GM10266 (cell line): ENCODE results near the gene PLEKHN1.
"Not testable (repeated sequence)": the region's sequence is repeated elsewhere in the genome, so short reads cannot be mapped to it uniquely, and the experiment has no call there.

Experiments used
- DNase-seq: peaks from one replicate; pipeline ENCODE4 v3.0.0; 2012; ENCODE audit errors: extremely low spot score
- TF ChIP-seq, protein P1 (sequence below): IDR thresholded peaks from 2 replicates; pipeline ENCODE4 v1.5.1; 2012; ENCODE audit warnings: mild to moderate bottlenecking, low read depth; ENCODE audit not compliant: control insufficient read depth, insufficient read depth; ENCODE audit errors: missing control alignments

Gene PLEKHN1

DNA sequence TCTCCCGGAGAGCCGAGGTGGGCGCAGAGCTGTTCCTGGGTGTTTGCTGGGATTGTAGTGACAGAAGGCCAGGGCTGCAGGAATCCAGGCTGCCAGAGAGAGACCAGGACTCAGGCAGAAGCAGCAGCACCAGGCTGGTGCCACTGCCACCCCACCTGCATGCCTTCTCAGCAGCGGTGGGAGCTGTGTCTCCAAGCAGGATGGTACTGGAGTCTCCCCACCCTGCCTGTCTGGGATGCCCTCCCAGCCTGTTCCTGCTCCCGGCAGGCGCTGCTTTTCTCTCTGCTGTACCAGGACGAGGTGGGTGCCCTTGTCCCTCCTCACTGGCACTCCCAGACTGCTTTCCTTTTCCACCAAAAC lies 38.1 kb downstream of the PLEKHN1 start:
- DNase-seq, result no peak
- TF ChIP-seq, protein P1, sequence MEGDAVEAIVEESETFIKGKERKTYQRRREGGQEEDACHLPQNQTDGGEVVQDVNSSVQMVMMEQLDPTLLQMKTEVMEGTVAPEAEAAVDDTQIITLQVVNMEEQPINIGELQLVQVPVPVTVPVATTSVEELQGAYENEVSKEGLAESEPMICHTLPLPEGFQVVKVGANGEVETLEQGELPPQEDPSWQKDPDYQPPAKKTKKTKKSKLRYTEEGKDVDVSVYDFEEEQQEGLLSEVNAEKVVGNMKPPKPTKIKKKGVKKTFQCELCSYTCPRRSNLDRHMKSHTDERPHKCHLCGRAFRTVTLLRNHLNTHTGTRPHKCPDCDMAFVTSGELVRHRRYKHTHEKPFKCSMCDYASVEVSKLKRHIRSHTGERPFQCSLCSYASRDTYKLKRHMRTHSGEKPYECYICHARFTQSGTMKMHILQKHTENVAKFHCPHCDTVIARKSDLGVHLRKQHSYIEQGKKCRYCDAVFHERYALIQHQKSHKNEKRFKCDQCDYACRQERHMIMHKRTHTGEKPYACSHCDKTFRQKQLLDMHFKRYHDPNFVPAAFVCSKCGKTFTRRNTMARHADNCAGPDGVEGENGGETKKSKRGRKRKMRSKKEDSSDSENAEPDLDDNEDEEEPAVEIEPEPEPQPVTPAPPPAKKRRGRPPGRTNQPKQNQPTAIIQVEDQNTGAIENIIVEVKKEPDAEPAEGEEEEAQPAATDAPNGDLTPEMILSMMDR, result no peak

DNA sequence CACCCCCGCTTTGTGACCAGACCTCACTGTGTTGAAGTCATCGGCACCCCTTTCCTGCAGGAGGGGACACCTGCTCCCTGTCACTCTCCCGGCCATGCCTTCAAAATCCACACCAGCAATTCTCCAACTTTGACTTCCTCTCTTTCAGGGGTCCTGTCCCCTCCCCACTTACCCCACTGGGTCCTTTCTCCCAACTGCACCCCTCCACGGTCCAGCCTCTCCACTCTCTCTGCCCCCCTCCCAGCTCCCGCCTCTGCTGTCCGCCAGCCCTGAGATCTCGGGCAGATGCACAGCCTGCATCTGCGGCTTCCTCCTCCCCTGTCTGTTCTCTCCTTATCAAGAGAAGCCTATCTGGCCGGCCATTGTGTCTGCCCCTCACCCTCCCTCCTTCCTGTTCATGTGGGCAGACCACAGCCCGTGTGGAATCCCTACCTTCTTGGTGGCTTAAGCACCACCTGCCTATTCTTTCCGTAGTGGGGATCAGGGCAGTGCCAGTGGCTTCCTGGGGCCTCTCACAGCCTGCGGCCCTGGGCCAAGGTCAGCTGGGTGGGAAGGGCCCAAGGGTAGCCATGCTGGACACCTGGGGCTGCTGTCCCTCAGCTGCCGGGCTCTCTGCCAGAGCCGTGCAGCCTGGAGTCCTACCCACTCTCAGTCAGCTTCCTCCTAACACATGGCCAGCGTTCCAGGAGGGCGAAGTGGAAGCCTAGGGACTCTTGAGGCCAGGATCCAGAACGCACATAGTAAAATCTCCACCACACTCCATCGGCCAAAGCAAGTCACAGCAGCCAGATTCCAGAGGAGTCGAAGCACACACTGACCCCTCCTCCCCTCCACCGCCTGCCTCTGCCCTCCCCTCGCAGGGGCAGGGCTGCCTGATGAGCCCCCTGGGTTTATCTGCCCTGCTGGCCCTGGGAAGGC lies 38.8 kb downstream of the PLEKHN1 start:
- DNase-seq, result peak; percentile 69
- TF ChIP-seq, protein P1, result no peak

DNA sequence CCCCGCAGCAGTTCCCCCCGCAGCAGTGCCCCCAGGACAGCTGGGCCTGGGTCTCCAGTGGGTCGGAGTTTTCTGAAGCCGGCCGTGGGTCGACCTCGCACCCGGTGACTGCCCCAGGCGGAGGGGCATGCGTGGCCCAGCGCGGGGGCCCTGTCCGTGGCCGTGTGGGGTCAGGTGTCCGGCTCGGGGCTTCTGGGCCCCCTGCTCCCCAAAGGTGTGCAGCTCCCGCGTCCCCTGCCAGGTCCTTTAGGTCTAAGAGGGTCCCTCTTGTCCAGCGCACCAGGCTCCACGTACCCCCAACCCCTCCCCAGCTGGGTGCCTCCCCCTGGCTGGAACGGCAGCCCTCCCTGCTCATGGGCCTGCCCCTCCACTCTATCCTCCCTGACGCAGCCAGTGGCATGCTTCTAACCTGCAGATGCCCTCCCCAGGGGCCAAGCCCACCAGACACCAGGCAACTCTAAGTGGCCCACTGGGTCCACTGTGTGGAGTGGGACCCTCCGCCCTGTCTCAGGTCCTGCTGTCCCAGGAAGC lies 39.6 kb downstream of the PLEKHN1 start:
- DNase-seq, result no peak
- TF ChIP-seq, protein P1, result no peak

DNA sequence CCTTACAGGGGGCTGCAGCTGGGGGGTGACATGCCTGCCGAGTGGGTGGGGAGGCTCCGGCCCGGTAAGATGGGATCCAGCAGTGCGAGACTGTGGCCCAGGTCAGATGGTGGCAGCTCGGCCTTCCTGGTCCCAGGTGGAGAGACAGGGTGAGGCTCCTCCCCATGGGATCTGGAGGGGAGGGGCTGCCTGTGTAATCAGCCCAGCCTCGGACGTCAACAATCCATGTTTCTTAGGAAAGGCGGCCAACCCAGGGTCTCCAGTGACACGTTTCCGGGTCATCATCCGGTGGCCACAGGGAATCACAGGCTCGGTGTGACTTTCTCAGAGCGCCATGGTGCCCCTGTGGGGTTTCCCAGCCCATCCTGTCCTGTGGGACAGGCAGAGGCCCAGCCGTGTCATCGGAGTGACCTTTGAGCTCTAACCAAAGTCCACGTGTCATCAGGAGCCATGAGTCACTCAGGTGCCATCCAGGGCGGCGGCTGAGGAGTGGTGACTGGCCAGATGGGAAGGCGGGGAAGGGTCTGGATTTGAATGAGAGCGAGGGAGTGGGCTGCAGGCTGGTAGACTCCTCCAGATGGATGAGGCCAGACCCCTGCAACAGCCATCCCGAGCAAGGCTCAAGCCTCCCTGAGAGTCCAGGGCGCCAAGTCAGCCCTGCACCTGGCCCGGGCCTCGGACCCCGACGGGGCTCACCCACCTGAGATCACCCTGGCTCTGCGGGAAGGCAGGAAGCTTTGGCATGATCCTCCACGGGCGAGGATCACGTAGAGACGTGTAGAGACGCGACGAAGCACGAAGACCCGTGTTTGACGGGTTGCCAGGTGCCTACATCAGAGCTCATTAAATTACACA lies 40.2 kb downstream of the PLEKHN1 start:
- TF ChIP-seq, protein P1, result no peak
- no peak for DNase-seq

DNA sequence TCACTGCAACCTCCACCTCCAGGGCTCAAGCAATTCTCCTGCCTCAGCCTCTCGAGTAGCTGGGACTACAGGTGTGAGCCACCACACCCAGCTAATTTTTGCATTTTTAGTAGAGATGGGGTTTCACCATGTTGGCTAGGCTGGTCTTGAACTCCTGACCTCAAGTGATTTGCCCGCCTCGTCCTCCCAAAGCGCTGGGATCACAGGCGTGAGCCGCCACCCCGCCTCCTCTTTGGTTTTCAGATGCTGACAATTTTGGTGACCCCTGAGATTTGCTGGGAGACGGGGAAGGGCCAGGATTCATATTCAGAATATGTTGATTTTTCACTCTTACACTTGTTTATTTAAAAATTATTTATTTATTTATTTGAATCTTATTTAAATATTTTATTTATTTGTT lies 43.8 kb downstream of the PLEKHN1 start:
- not testable (repeated sequence) for DNase-seq

DNA sequence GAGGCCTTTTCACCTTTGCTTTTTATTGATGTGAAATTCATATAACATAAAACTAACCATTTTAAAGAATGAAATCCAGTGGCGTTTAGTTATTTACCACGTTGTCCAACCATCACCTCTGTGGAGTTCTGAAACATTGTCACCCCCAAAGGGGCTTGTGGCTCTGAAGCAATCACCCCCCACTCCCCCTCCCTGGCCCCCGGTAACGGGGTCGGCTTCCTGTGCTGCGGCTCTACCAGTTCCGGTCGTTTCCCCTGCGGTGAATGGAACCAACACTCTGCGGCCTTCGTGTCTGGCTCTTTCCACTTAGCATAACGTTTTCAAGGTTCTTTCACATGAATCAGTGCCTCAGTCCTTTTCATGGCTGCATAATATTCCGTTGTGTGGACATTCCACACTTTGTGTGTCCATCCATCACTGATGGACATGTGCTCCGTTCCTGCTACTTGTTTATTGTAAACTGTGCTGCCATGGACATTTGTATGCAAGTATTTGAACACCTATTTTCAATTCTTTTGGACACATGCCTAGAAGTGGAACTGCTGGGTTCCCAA lies 45.2 kb downstream of the PLEKHN1 start:
- TF ChIP-seq, protein P1, result no peak

DNA sequence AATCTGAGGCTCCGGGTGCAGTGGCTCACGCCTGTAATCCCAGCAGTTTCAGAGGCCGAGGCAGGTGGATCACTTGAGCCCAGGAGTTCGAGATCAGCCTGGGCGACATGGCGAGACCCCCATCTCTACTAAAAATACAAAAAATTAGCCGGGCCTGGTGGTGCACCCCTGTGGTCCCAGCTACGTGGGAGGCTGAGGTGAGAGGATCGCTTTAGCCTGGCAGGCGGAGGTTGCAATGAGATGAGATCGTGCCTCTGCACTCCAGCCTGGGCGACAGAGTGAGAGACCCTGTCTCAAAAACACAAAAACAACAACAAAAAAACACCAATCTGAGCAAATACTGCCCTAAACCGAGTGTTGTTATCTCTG lies 46.4 kb downstream of the PLEKHN1 start:
- not testable (repeated sequence) for DNase-seq

More for the DNA sequence above, 45.2 kb downstream of the PLEKHN1 start:
- no peak for DNase-seq
